GM10847 (cell line): ENCODE data around the gene HABP4.

Experiments used
- POLR2A ChIP-seq: IDR thresholded peaks from 2 replicates; pipeline ENCODE4 v1.6.1; 2011; ENCODE audit not compliant: insufficient read length; ENCODE audit errors: extremely low read depth

Gene HABP4

GRCh38 chr9:96450613-96451528, 902 bp downstream of the HABP4 start:
- no peak for TF ChIP-seq POLR2A

GRCh38 chr9:96453625-96454024, 3.7 kb downstream of the HABP4 start:
- no peak for TF ChIP-seq POLR2A

- TF ChIP-seq POLR2A = no peak
Observed at GRCh38 chr9:96457266-96457665, 7.3 kb downstream of the HABP4 start.

GRCh38 chr9:96458226-96458625, 8.3 kb downstream of the HABP4 start:
- TF ChIP-seq POLR2A = no peak

- no peak for TF ChIP-seq POLR2A
Observed at GRCh38 chr9:96459268-96460007, 9.5 kb downstream of the HABP4 start.

GRCh38 chr9:96460470-96460869, 10.5 kb downstream of the HABP4 start:
- no peak for TF ChIP-seq POLR2A

GRCh38 chr9:96460882-96461281, 10.9 kb downstream of the HABP4 start:
- TF ChIP-seq POLR2A = no peak

- TF ChIP-seq POLR2A = no peak
Observed at GRCh38 chr9:96461336-96461735, 11.4 kb downstream of the HABP4 start.

- no peak for TF ChIP-seq POLR2A
Observed at GRCh38 chr9:96462541-96462940, 12.6 kb downstream of the HABP4 start.

GRCh38 chr9:96464426-96464825, 14.5 kb downstream of the HABP4 start:
- no peak for TF ChIP-seq POLR2A

- TF ChIP-seq POLR2A = no peak
Observed at GRCh38 chr9:96467784-96468183, 17.8 kb downstream of the HABP4 start.

GRCh38 chr9:96476013-96476412, 26.0 kb downstream of the HABP4 start:
- TF ChIP-seq POLR2A = no peak

- no peak for TF ChIP-seq POLR2A
Observed at GRCh38 chr9:96476591-96476990, 26.6 kb downstream of the HABP4 start.

GRCh38 chr9:96478829-96479371, 28.9 kb downstream of the HABP4 start:
- TF ChIP-seq POLR2A = no peak

- TF ChIP-seq POLR2A = no peak
Observed at GRCh38 chr9:96480736-96481135, 30.8 kb downstream of the HABP4 start.

- TF ChIP-seq POLR2A = no peak
Observed at GRCh38 chr9:96482476-96482875, 32.5 kb downstream of the HABP4 start.
